GM12878 (cell line): ENCODE data around the gene DNAH17. TPM values are rescaled to one million over a fixed set of nuclear protein-coding genes. Genes with fewer than 3 reads are reported as not detected.

Experiments
- ATAC-seq: fragments of 200-7000 bp; cut with Tn5 transposase; 3 replicates; pipeline ENCODE4 v1.9.1; 2020; ENCODE audit warnings: mild to moderate bottlenecking, moderate library complexity
- BruUV-seq: library from RNA; stranded (reverse); fragments of 400-500 nt; replicated peaks from 2 replicates; lab custom pipeline; 2021; lab: Mats Ljungman, UMichigan
- CTCF ChIA-PET: fragments of 300-600 bp; sonication (Branson Sonifier 250); formaldehyde crosslinking; extraction: SDS; loops from one replicate; lab custom pipeline; 2021; ENCODE audit warnings: inconsistent platforms; lab: Yijun Ruan, JAX
- POLR2A ChIA-PET: fragments of 350-600 bp; formaldehyde crosslinking; extraction: SDS; loops from one replicate; lab custom pipeline; 2021; ENCODE audit warnings: inconsistent platforms; lab: Charles Lee
- RAD21 ChIA-PET: fragments of 300-600 bp; sonication (Branson Sonifier 250); formaldehyde crosslinking; loops from one replicate; lab custom pipeline; 2023; ENCODE audit warnings: antibody characterized with exemption; ENCODE audit not compliant: unreplicated experiment; lab: Charles Lee
- SMC1A ChIA-PET: fragments of 300-600 bp; sonication (Branson Sonifier 250); formaldehyde crosslinking; loops from one replicate; lab custom pipeline; 2023; ENCODE audit not compliant: unreplicated experiment, uncharacterized antibody; lab: Charles Lee
- DNase-seq: peaks from one replicate; pipeline ENCODE4 v3.0.0-alpha.2; 2011; ENCODE audit warnings: low read depth, low spot score
- FAIRE-seq: peaks from 3 replicates; lab custom pipeline; 2011; peaks lifted over from hg19 to GRCh38; lab: Jason Lieb, UNC
- H2AFZ ChIP-seq: 2 replicates; pipeline ENCODE4 v1.6.0; 2011; ENCODE audit warnings: low read depth, low read length, control low read depth; ENCODE audit not compliant: control insufficient read depth
- H3K27ac ChIP-seq: 2 replicates; pipeline ENCODE4 v1.5.1; 2011; ENCODE audit warnings: control low read depth; ENCODE audit not compliant: control insufficient read depth, insufficient read depth
- H3K27me3 ChIP-seq, 2 experiments: replicated peaks in 1 of 2; 2 replicates each; pipeline versions ENCODE4 v1.6.0 to v1.6.1; 2011; ENCODE audit warnings: low read length in 1 of 2; ENCODE audit not compliant: control insufficient read depth in 2 of 2, insufficient read depth in 2 of 2
- H3K36me3 ChIP-seq, 2 experiments: 2 replicates each; pipeline ENCODE4 v1.5.1; 2011; ENCODE audit warnings: low read length in 1 of 2; ENCODE audit not compliant: control insufficient read depth in 2 of 2, insufficient read depth in 2 of 2
- H3K4me1 ChIP-seq: 2 replicates; pipeline ENCODE4 v1.6.1; 2011; ENCODE audit warnings: mild to moderate bottlenecking, low read length, moderate library complexity, mixed read lengths; ENCODE audit not compliant: control insufficient read depth, insufficient read depth
- H3K4me2 ChIP-seq: 2 replicates; pipeline ENCODE4 v1.6.0; 2011; ENCODE audit warnings: control low read depth; ENCODE audit not compliant: control insufficient read depth, insufficient read depth
- H3K4me3 ChIP-seq: fragments of 200-600 bp; sonication (generic); 2 replicates; pipeline ENCODE4 v1.5.1; 2016
- H3K79me2 ChIP-seq: 2 replicates; pipeline ENCODE4 v1.6.0; 2011; ENCODE audit warnings: low read length; ENCODE audit not compliant: control insufficient read depth, insufficient read depth
- H3K9ac ChIP-seq: 2 replicates; pipeline ENCODE4 v1.8.0; 2011; ENCODE audit warnings: low read length, control low read depth, mixed read lengths; ENCODE audit not compliant: control insufficient read depth, insufficient read depth
- H3K9me3 ChIP-seq: replicated peaks from 3 replicates; pipeline ENCODE4 v1.5.1; 2011; ENCODE audit warnings: mild to moderate bottlenecking, low read length; ENCODE audit not compliant: control insufficient read depth, insufficient read depth
- H4K20me1 ChIP-seq: 2 replicates; pipeline ENCODE4 v1.6.0; 2011; ENCODE audit not compliant: control insufficient read depth, insufficient read depth
- JUNB ChIP-seq: IDR thresholded peaks from 2 replicates; pipeline ENCODE4 v1.6.1; 2016; ENCODE audit warnings: antibody characterized with exemption, mild to moderate bottlenecking
- SREBF1 ChIP-seq: IDR thresholded peaks from 2 replicates; pipeline ENCODE4 v1.6.1; 2012; ENCODE audit warnings: mild to moderate bottlenecking, low read length
- WGBS: methylation state at CpG from one replicate; pipeline ENCODE4 v1.1.6; 2016; ENCODE audit warnings: low lambda C conversion rate; ENCODE audit not compliant: insufficient replicate concordance, insufficient coverage; ENCODE audit errors: missing lambda C conversion rate; 5-methylcytosine and 5-hydroxymethylcytosine counted together
- in situ Hi-C: fragments of 300-500 bp; cut with MboI; formaldehyde crosslinking; loops from 9 replicates; pipeline ENCODE4 v1.14.3; 2018; ENCODE audit warnings: mixed read lengths
- intact Hi-C: fragments of 100-400 bp; cut with micrococcal nuclease; formaldehyde crosslinking; loops from one replicate; pipeline ENCODE4 v1.14.2; 2022; ENCODE audit not compliant: unreplicated experiment
- polyA plus RNA-seq, 11 experiments: library from polyadenylated mRNA; depleted of rRNA in 4 of 11; unstranded in 6 of 11; stranded (reverse) in 5 of 11; fragments of >200 nt; fragmentation: Nextera tagmentation in 4 of 11; fragmentation: Illumina TruSeq in 1 of 11; extraction: Ambion mirVana in 4 of 11; extraction: Trizol in 1 of 11; gene quantifications; 1 replicate in 1 of 11; 2 replicates in 10 of 11; pipeline versions ENCODE4 v1.2.1 to v1.2.3, GENCODE V29; 2011 to 2016; ENCODE audit warnings: inconsistent platforms in 2 of 11, missing spikeins in 2 of 11, low read depth in 1 of 11
- total RNA-seq, 4 experiments: library from RNA; depleted of rRNA in 3 of 4; stranded (reverse); fragments of >200 nt in 3 of 4; fragmentation: Illumina TruSeq in 1 of 4; extraction: Trizol in 1 of 4; gene quantifications; 2 replicates each; pipeline versions ENCODE4 v1.2.1 to v1.2.3, GENCODE V29; 2013 to 2021
- TF ChIP-seq, protein P1 (sequence below): IDR thresholded peaks from 2 replicates; pipeline ENCODE4 v1.6.1; 2011; ENCODE audit warnings: borderline replicate concordance, low read depth, mild to moderate bottlenecking, moderate library complexity, mixed read lengths, low read length; ENCODE audit not compliant: insufficient read depth; ENCODE audit errors: extremely low read length
- TF ChIP-seq, protein P2 (sequence below): IDR thresholded peaks from 2 replicates; pipeline ENCODE4 v1.6.1; 2011; ENCODE audit warnings: low read depth, low read length, improper control_type of control experiment, borderline replicate concordance

The DNAH17 gene
- total and polyA plus RNA-seq, 10 of the 15 experiments (the other 5 are each of a cell fraction or from before 2014, with no cell fraction given): 0.16 to 2.9 (median 0.56) TPM

DNA sequence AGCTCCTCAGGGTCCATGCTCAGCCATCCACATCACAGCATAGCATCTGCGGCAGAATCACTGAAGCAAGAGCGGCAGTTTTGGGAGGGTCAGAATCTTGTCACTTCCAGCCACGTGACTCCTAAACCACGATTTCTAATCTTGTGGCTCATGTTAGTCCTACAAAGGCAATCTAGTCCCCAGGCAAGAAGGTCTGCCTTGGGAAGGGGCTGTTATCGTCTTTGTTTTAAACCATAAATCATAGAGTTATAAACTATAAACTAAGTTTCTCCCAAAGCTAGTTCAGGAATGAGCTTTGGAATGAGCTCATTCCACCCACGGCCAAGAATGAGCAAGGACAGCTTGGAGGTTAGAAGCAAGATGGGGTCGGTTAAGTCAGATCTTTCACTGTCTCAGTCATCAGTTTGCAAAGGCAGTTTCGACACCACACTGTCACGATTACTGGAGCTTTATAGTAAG lies 20.8 kb upstream of the DNAH17 start:
- no peaks in the 10 kb centered on the region for H3K79me2 ChIP-seq
- WGBS: 41% methylated on average over 9 of the region's 9 CpGs
- no peaks in the 10 kb centered on the region for H4K20me1 ChIP-seq
- H3K36me3 ChIP-seq: no peaks in the 10 kb centered on the region
- ChIA-PET RAD21 (interaction anchor here (0.6 kb wide), 1 partner anchor 151 kb away, joined by 3 read pairs; no protein-coding TSS in a partner anchor), CTCF (no interaction called here), POLR2A (no interaction called here), SMC1A (interaction anchor here (1.3 kb wide), 1 partner anchor 9 kb away, joined by 5 read pairs; no protein-coding TSS in a partner anchor)
- ATAC-seq: no peak
- H3K4me2 ChIP-seq: no peak overlapping the region
- H3K27ac ChIP-seq: no peak overlapping the region
- no peak for FAIRE-seq
- no peak overlapping the region for H3K4me3 ChIP-seq
- no TSS peak for BruUV-seq
- no peak for DNase-seq
- no peak overlapping the region for H3K9ac ChIP-seq
- TF ChIP-seq JUNB (no peak), SREBF1 (no peak)
- TF ChIP-seq, protein P1, sequence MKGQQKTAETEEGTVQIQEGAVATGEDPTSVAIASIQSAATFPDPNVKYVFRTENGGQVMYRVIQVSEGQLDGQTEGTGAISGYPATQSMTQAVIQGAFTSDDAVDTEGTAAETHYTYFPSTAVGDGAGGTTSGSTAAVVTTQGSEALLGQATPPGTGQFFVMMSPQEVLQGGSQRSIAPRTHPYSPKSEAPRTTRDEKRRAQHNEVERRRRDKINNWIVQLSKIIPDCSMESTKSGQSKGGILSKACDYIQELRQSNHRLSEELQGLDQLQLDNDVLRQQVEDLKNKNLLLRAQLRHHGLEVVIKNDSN: peak; percentile 17
- TF ChIP-seq, protein P2, sequence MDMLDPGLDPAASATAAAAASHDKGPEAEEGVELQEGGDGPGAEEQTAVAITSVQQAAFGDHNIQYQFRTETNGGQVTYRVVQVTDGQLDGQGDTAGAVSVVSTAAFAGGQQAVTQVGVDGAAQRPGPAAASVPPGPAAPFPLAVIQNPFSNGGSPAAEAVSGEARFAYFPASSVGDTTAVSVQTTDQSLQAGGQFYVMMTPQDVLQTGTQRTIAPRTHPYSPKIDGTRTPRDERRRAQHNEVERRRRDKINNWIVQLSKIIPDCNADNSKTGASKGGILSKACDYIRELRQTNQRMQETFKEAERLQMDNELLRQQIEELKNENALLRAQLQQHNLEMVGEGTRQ: no peak
- H3K27me3 ChIP-seq: no peaks in the 10 kb centered on the region
- intact Hi-C loops: no loop called here
- no peak overlapping the region for H2AFZ ChIP-seq
- H3K4me1 ChIP-seq: no peaks in the 10 kb centered on the region
- H3K9me3 ChIP-seq: no peaks in the 10 kb centered on the region
- in situ Hi-C loops: no loop called here
